Upper lobe of right lung (tissue), 1 donor: ENCODE measurements around the gene FN1. TPM values are rescaled to one million over a fixed set of nuclear protein-coding genes. Genes with fewer than 3 reads are reported as not detected.
A peak's percentile ranks its signal among the peaks of the same experiment; 100 is the strongest.

Experiments
- ATAC-seq: fragments of 200-7000 bp; cut with Tn5 transposase; one replicate; pipeline ENCODE4 v1.9.1; 2020; ENCODE audit warnings: mild to moderate bottlenecking, moderate library complexity
- DNase-seq: peaks from one replicate; pipeline ENCODE4 v3.0.0-alpha.2; 2020
- H3K27ac ChIP-seq: fragments of 200-600 bp; one replicate; pipeline ENCODE4 v1.8.0; 2022
- H3K27me3 ChIP-seq: fragments of 200-600 bp; one replicate; pipeline ENCODE4 v1.8.0; 2022; ENCODE audit warnings: mild to moderate bottlenecking
- H3K36me3 ChIP-seq: fragments of 200-600 bp; one replicate; pipeline ENCODE4 v1.8.0; 2022
- H3K4me1 ChIP-seq: fragments of 200-600 bp; one replicate; pipeline ENCODE4 v1.8.0; 2022
- H3K4me3 ChIP-seq: fragments of 200-600 bp; one replicate; pipeline ENCODE4 v1.8.0; 2022; ENCODE audit warnings: mild to moderate bottlenecking
- H3K9me3 ChIP-seq: fragments of 200-600 bp; one replicate; pipeline ENCODE4 v1.8.0; 2022
- CTCF ChIP-seq: fragments of 200-600 bp; IDR thresholded peaks from one replicate; pipeline ENCODE4 v1.8.0; 2022; ENCODE audit warnings: antibody characterized with exemption
- intact Hi-C: fragments of 100-400 bp; cut with DNase I; formaldehyde crosslinking; loops from one replicate; pipeline ENCODE4 v1.11.0; 2022
- total RNA-seq: library from RNA; stranded (reverse); fragmentation: NEBNext Ultra II Directional; extraction: Animal tissue kit (Norgen Biotek cat#: 25700); gene quantifications from one replicate; pipeline ENCODE4 v1.2.1, GENCODE V29; 2021
- donor health status: DM: no; HTN: yes; CAD: no; lungs with severe emphysema.

FN1 gene
- total RNA-seq, 1 donor from 2014 or later = 955 TPM

GRCh38 chr2:215423234-215423633 is 12.6 kb downstream of the FN1 start:
- Histone ChIP-seq H3K36me3 (peaks cover 44% of the 10 kb centered on the region), H3K27ac (no peak overlapping the region), H3K4me3 (no peak overlapping the region), H3K4me1 (no peaks in the 10 kb centered on the region), H3K27me3 (no peaks in the 10 kb centered on the region), H3K9me3 (no peaks in the 10 kb centered on the region)
- TF ChIP-seq CTCF = no peak
- intact Hi-C loops = no loop called here
- no peak for ATAC-seq
- DNase-seq = no peak

GRCh38 chr2:215422676-215423075 is 13.2 kb downstream of the FN1 start:
- no peaks in the 10 kb centered on the region for H3K9me3 ChIP-seq
- no peak overlapping the region for H3K27ac ChIP-seq
- DNase-seq = no peak
- no peak overlapping the region for H3K4me3 ChIP-seq
- H3K27me3 ChIP-seq = no peaks in the 10 kb centered on the region
- peaks cover 39% of the 10 kb centered on the region for H3K36me3 ChIP-seq
- no peaks in the 10 kb centered on the region for H3K4me1 ChIP-seq
- intact Hi-C loops = no loop called here
- TF ChIP-seq CTCF = no peak
- no peak for ATAC-seq

- H3K4me1 ChIP-seq = no peaks in the 10 kb centered on the region
- ATAC-seq = no peak
- H3K4me3 ChIP-seq = no peak overlapping the region
- DNase-seq = no peak
- peaks cover 32% of the 10 kb centered on the region for H3K36me3 ChIP-seq
- intact Hi-C loops = no loop called here
- H3K27me3 ChIP-seq = no peaks in the 10 kb centered on the region
- H3K27ac ChIP-seq = no peak overlapping the region
- no peaks in the 10 kb centered on the region for H3K9me3 ChIP-seq
- no peak for TF ChIP-seq CTCF
Measured at GRCh38 chr2:215421859-215422461, 13.9 kb downstream of the FN1 start.

- peak; percentile 37 for ATAC-seq
- Histone ChIP-seq H3K27me3 (no peaks in the 10 kb centered on the region), H3K36me3 (peaks cover 32% of the 10 kb centered on the region), H3K27ac (no peak overlapping the region), H3K4me3 (no peak overlapping the region), H3K9me3 (no peaks in the 10 kb centered on the region), H3K4me1 (no peaks in the 10 kb centered on the region)
- intact Hi-C loops = no loop called here
- TF ChIP-seq CTCF = no peak
- no peak for DNase-seq
Measured at GRCh38 chr2:215420471-215420935, 15.4 kb downstream of the FN1 start.

GRCh38 chr2:215419769-215420470 is 15.9 kb downstream of the FN1 start:
- peaks cover 26% of the 10 kb centered on the region for H3K36me3 ChIP-seq
- H3K27me3 ChIP-seq = no peaks in the 10 kb centered on the region
- DNase-seq = no peak
- intact Hi-C loops = no loop called here
- no peaks in the 10 kb centered on the region for H3K4me1 ChIP-seq
- H3K27ac ChIP-seq = no peak overlapping the region
- no peak for TF ChIP-seq CTCF
- H3K4me3 ChIP-seq = no peak overlapping the region
- H3K9me3 ChIP-seq = no peaks in the 10 kb centered on the region
- ATAC-seq = peak; percentile 29
